Measurements from ENCODE around the gene DNAJC22. TPM values are rescaled to one million over a fixed set of nuclear protein-coding genes. Genes with fewer than 3 reads are reported as not detected.

DNAJC22 gene
- total and polyA plus RNA-seq, 9 of the 15 experiments (the other 6 are each of a cell fraction or from before 2014, with no cell fraction given): 0.10 to 1.2 (median 0.47) TPM

- TF ChIP-seq NR2C1 (IDR thresholded peaks at IDR 0.05): no peak
- no peak for TF ChIP-seq NR2C1 (tag; IDR thresholded peaks at IDR 0.05)
- TF ChIP-seq THRAP3 (IDR thresholded peaks at IDR 0.05; ENCODE audit: borderline replicate concordance): no peak
- no peak for TF ChIP-seq RNF2 (IDR thresholded peaks at IDR 0.05)
- TF ChIP-seq EP400 (IDR thresholded peaks at IDR 0.05): peak; percentile 51
- no peak for TF ChIP-seq RBM39 (optimal IDR thresholded peaks at IDR 0.05; ENCODE audit: low read depth, low read length)
- TF ChIP-seq ZNF217 (CRISPR knock-in tag; IDR thresholded peaks at IDR 0.05): no peak
- peak; percentile 29; the same call in 1 of the 2 replicates for TF ChIP-seq GATAD2B (IDR thresholded peaks at IDR 0.05; ENCODE audit: borderline replicate concordance)
- peak; percentile 58 for TF ChIP-seq REST (IDR thresholded peaks at IDR 0.05; ENCODE audit: borderline replicate concordance)
- TF ChIP-seq REST (CRISPR knock-in tag; IDR thresholded peaks at IDR 0.05; ENCODE audit: low read depth): no peak
- no peak for TF ChIP-seq GMEB1 (CRISPR knock-in tag; IDR thresholded peaks at IDR 0.05)
- no peak for TF ChIP-seq FOXP4 (CRISPR knock-in tag; IDR thresholded peaks at IDR 0.05; ENCODE audit: borderline replicate concordance)
- TF ChIP-seq ZBTB8A (IDR thresholded peaks at IDR 0.05; ENCODE audit: partially characterized antibody): no peak
- no peak for TF ChIP-seq TAL1 (IDR thresholded peaks at IDR 0.05)
- TF ChIP-seq DACH1 (IDR thresholded peaks at IDR 0.05; ENCODE audit: partially characterized antibody): peak; percentile 91
- TF ChIP-seq RAD21 (CRISPR knock-in tag; conservative IDR thresholded peaks at IDR 0.05 in 1 of 2, IDR thresholded peaks at IDR 0.05 in 1 of 2): peak in 1 of 2 experiments; percentile 43; a peak in 1 of 4 replicates
Observed at GRCh38 chr12:49369411-49370145, 22.9 kb downstream of the DNAJC22 start (continued).
